Left lobe of liver (tissue), 2 donors: ENCODE measurements around the gene PRKCA. TPM values are rescaled to one million over a fixed set of nuclear protein-coding genes. Genes with fewer than 3 reads are reported as not detected.

Experiments
- ATAC-seq: fragments of 200-7000 bp; cut with Tn5 transposase; one replicate; pipeline ENCODE4 v1.9.1; 2020; ENCODE audit warnings: mild to moderate bottlenecking, moderate library complexity
- DNase-seq: peaks from one replicate; pipeline ENCODE4 v3.0.0-alpha.2; 2020; ENCODE audit warnings: low spot score
- total RNA-seq: library from RNA; stranded (reverse); gene quantifications from one replicate; pipeline ENCODE4 v1.2.1, GENCODE V29; 2021
- donor health status: DM: no; HTN: no; CAD: no; lungs with moderate emphysema.
- donor health status: DM: no; HTN: yes; CAD: no.

PRKCA gene
- total RNA-seq, 1 donor from 2014 or later, result 21.2 TPM

- DNase-seq (no peak), ATAC-seq (no peak)
These were observed 231.2 kb downstream of the PRKCA start for GRCh38 chr17:66533572-66533971.

DNA sequence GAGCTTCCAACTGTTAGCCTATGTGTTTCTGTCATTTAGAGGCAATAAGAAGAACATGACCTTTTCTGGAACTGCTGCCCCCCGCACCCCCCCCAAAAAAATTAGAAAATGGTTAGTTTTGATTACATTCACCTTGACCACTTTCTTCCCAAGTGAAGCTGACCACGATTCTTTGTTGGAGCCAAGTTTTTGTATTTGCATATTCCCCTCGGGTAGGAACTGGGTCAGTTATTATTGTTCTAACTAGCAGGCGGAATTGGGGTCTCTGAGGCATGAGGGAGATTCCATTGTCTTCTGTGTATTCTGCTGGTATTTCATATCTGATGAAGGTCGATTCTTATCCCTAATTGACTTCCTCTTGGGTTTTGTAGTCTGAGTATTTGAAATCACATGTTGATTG is 231.6 kb downstream of the PRKCA start:
- no peak for DNase-seq
- no peak for ATAC-seq

GRCh38 chr17:66535611-66536010 is 233.2 kb downstream of the PRKCA start:
- DNase-seq (no peak), ATAC-seq (no peak)

DNA sequence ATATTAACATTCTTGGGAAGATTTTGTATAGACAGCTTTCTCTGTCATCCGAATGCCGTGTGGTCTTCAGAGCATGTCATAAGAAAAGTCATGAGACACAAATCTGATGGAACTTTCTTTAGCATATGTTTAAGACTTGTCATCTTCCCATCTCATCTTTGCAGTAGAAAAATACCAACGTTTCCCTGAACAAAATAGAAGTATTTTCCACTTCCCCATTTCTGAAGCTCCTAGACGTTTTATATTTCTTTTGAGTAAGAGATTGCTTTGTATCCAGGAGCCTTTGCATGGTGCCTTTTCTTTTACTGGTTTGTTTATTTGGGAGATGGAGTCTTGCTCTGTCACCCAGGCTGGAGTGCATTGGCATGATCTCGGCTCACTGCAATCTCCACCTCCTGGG is 235.1 kb downstream of the PRKCA start:
- DNase-seq, result no peak
- no peak for ATAC-seq

DNA sequence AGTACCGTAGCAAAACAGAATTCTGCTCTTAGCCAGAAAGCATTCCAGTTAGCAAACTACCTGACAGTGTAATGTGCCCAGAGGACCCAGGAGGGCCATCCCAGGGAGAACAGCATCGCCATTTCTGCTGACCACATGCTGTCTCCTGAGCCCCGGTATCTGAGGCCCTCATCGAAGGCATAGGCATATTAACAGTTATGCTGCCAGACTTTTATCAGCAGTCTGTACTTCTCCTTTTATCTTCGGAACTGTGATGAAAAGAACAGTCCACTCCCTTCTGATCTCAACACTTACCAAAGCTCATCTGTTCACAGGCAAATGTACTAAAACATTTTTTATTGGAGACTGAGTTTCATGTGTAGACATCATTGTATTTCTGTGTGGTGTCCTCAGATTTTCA is 236.4 kb downstream of the PRKCA start:
- no peak for DNase-seq
- no peak for ATAC-seq

GRCh38 chr17:66540131-66540781 is 237.8 kb downstream of the PRKCA start:
- ATAC-seq, result no peak

DNA sequence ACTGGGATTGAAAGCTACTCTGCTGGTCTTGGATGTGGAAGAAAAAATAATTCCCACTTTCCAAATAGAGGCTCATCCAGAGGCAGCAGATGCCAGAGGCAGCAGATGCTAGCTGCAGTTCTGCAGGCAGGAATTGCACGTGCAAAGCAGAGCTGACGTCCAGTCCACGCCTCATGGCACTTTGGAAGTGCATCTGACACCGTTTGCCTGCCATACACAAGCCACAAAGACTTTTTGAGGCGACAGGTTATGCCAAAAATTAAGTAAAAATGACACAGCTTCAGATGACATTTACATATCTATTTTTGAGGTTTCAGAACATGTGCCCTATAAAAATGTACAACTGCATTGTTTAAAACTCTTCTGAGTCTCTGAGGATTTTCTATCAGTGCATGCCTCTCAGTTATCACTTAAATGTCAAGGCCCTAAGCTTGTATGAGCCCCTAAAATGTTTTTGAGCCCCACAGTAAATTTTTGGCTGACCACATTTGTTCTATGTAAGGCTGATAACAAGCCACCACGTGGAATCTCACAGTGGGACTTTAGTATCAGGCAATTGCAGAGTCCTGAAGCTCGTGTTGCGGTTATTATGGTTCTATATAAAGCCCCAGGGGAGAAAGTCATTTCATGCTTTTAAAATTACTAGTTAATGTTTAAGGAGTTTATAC is 239.2 kb downstream of the PRKCA start:
- DNase-seq (no peak), ATAC-seq (no peak)

More at GRCh38 chr17:66540131-66540781, 237.8 kb downstream of the PRKCA start:
- DNase-seq, result no peak

DNA sequence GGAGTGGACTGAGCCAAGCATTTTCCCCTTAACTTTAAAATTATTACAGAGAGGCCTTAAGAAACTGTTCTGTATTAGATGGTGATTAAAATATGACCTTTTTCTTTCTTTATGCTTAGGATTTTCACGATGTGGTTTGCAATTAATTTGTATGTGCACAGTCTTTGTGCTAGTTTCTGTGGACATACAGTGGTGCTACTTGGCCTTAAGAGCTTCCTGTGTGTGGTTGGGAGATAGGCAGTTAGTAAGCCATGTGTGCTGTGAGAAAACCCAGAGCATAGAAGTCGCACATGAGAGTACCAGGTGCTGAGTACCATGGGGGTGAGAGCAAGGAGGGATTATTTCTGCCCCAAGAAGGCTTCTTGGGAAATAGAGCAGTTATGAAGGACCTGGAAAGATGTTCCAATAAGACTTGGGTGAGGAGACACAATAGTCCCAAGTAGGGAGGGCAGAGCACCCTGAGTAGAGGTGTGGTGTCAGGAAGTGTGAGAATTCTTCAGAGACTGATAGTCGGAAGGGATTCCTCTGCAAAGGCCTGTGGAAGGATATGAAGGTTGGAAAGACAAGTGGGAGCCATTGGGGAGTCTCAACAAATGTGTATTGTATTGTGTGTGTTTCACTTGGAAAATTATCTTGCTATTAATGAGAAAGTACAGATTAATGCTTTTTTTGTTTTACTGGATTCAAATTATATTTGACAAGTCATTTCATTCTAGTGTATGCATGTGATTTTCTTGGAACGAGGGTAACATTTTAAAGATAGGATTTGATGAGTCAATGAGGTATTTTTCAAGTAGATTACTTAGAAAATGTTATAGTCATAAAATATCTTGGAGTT is 239.9 kb downstream of the PRKCA start:
- no peak for DNase-seq
- ATAC-seq, result no peak

- ATAC-seq (no peak), DNase-seq (no peak)
These were observed 240.6 kb downstream of the PRKCA start for GRCh38 chr17:66542967-66543520.

- DNase-seq, result no peak
- no peak for ATAC-seq
These were observed 241.1 kb downstream of the PRKCA start for GRCh38 chr17:66543526-66543925.

- no peak for DNase-seq
- ATAC-seq, result no peak
These were observed 243.5 kb downstream of the PRKCA start for GRCh38 chr17:66545918-66546317.

GRCh38 chr17:66547151-66547865 is 244.9 kb downstream of the PRKCA start:
- peak; percentile 51 for ATAC-seq

GRCh38 chr17:66548158-66548557 is 245.7 kb downstream of the PRKCA start:
- DNase-seq, result no peak
- ATAC-seq, result peak; percentile 69

More at GRCh38 chr17:66547151-66547865, 244.9 kb downstream of the PRKCA start:
- DNase-seq, result no peak

GRCh38 chr17:66548659-66549310 is 246.4 kb downstream of the PRKCA start:
- peak; percentile 23 for ATAC-seq
- no peak for DNase-seq

DNA sequence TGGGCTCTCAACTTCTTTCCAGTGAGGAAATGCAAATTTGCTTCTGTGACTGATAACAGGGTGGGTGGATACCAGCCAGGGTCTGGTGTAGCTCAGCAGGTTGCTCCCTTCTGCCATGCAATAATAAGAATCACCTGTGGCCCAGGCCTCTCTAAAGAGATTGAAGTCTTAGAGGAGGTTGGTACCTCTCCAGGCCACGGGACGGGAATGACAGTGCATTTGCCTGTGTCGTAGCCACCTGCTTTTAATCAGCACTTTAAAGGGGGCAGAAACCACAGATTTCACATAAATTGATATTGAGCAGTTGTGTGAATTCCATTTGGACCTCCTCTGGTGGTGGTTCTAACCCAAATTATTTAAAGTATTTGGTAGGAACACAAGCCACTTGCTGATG is 246.9 kb downstream of the PRKCA start:
- DNase-seq (no peak), ATAC-seq (no peak)

- no peak for DNase-seq
- ATAC-seq, result no peak
These were observed 247.4 kb downstream of the PRKCA start for GRCh38 chr17:66549731-66550207.

GRCh38 chr17:66551839-66552238 is 249.4 kb downstream of the PRKCA start:
- no peak for DNase-seq
- no peak for ATAC-seq

DNA sequence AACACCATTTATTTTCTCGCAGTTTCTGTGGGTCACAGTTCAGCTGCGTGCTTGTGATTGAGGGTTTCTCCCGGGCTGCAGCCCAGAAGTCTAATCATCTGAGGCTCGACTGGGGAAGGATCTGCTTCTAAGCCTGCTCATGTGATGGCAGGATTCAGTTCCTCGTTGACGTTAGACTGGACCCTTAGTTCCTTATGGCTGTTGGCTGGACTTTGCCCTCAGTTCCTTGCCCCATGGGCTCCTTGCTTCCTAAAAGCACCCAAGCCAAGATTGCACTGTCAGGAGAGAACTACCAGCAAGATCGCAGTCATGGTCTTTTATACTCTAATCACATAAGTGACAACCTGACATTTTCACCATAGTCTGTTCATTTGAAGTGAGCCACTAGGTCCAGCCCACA is 250.0 kb downstream of the PRKCA start:
- no peak for ATAC-seq
- DNase-seq, result no peak

DNA sequence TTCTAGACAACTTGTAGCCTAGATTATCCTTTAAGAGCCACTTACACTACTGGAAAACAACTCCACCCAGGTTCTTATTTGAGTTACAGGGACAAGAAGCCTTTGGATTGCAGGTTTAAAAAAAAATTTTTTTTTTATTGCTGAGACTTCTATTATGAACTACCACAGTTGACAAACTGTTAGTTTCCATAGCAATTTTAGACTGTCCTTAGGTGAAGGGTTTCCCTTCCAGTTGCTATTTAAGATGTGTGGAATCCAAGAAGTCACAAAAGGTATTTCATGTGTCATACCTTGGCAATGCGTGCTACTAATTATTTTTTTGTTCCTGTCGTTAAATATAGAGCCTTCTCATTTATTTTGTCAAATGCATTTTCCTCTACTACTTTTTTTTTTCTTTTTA is 253.2 kb downstream of the PRKCA start:
- no peak for DNase-seq
- no peak for ATAC-seq

DNA sequence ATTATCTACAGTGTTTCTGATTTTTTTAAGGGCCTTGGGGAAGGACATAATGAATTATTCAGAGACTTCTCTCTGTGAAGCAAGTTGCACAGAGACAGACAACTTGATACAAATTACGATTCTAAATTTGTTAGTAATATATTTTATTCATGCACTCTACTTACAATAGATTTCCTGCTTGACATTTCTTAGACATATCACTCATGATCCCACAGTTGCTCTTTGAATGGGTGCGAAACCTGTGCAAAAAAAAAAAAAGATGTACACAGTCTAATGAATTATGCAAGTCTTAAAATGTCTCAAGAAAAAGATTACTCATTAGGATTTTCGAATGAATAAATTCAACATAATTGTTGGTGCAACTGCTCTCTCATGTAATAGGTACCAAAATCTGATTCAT is 254.8 kb downstream of the PRKCA start:
- ATAC-seq (no peak), DNase-seq (no peak)
